Smooth muscle cell (in vitro differentiated cells): ENCODE data around the gene MPEG1. TPM values are rescaled to one million over a fixed set of nuclear protein-coding genes. Genes with fewer than 3 reads are reported as not detected.

ENCODE experiments used
- DNase-seq: peaks from one replicate; lab custom pipeline; 2025; ENCODE audit not compliant: unreplicated experiment; lab: John Stamatoyannopoulos, UW
- H2AFZ ChIP-seq: fragments of 200-600 bp; sonication (generic); 2 replicates; pipeline ENCODE4 v1.6.0; 2016; ENCODE audit warnings: antibody characterized with exemption, low read depth, mild to moderate bottlenecking
- H3F3A ChIP-seq: fragments of 200-600 bp; sonication (generic); 2 replicates; pipeline ENCODE4 v1.6.0; 2017; ENCODE audit warnings: antibody characterized with exemption, low read depth
- H3K27ac ChIP-seq: fragments of 200-600 bp; sonication (generic); 2 replicates; pipeline ENCODE4 v1.5.1; 2016; ENCODE audit warnings: low read depth, mild to moderate bottlenecking
- H3K27me3 ChIP-seq: fragments of 200-600 bp; sonication (generic); 2 replicates; pipeline ENCODE4 v1.6.1; 2016; ENCODE audit warnings: low read depth, mild to moderate bottlenecking
- H3K36me3 ChIP-seq: fragments of 200-600 bp; sonication (generic); 2 replicates; pipeline ENCODE4 v1.5.1; 2016; ENCODE audit warnings: low read depth
- H3K4me1 ChIP-seq: fragments of 200-600 bp; sonication (generic); 2 replicates; pipeline ENCODE4 v1.5.1; 2016; ENCODE audit warnings: low read depth
- H3K4me2 ChIP-seq: fragments of 200-600 bp; sonication (generic); 2 replicates; pipeline ENCODE4 v1.6.0; 2016; ENCODE audit warnings: mild to moderate bottlenecking
- H3K4me3 ChIP-seq: fragments of 200-600 bp; sonication (generic); 2 replicates; pipeline ENCODE4 v1.5.1; 2016; ENCODE audit warnings: mild to moderate bottlenecking
- H3K79me2 ChIP-seq: fragments of 200-600 bp; sonication (generic); 2 replicates; pipeline ENCODE4 v1.6.0; 2016; ENCODE audit warnings: low read depth, mild to moderate bottlenecking
- H3K9ac ChIP-seq: fragments of 200-600 bp; sonication (generic); 2 replicates; pipeline ENCODE4 v1.6.0; 2016; ENCODE audit warnings: low read depth
- H3K9me3 ChIP-seq: fragments of 200-600 bp; sonication (generic); replicated peaks from 2 replicates; pipeline ENCODE4 v1.5.1; 2016; ENCODE audit warnings: low read depth
- H4K20me1 ChIP-seq: fragments of 200-600 bp; sonication (generic); 2 replicates; pipeline ENCODE4 v1.6.0; 2016; ENCODE audit warnings: low read depth
- CTCF ChIP-seq: fragments of 200-600 bp; sonication (generic); IDR thresholded peaks from 2 replicates; pipeline ENCODE4 v1.5.1; 2017; ENCODE audit warnings: borderline replicate concordance, mild to moderate bottlenecking, antibody characterized with exemption; ENCODE audit not compliant: insufficient read depth, poor library complexity, severe bottlenecking
- WGBS: methylation state at CpG from one replicate; pipeline ENCODE4 v1.1.7; 2016; ENCODE audit warnings: low lambda C conversion rate; 5-methylcytosine and 5-hydroxymethylcytosine counted together
- polyA plus RNA-seq: library from polyadenylated mRNA; unstranded; fragments of >200 nt; fragmentation: Nextera tagmentation; extraction: Ambion mirVana; gene quantifications from 2 replicates; pipeline ENCODE4 v1.2.1, GENCODE V29; 2016
- total RNA-seq: library from RNA; depleted of rRNA; stranded (reverse); fragments of >200 nt; gene quantifications from 2 replicates; pipeline ENCODE4 v1.2.3, GENCODE V29; 2014

MPEG1 gene
- total and polyA plus RNA-seq, 2 experiments from 2014 or later = 0.07 to 0.13 TPM

GRCh38 chr11:59240322-59240721 lies 27.6 kb upstream of the MPEG1 start:
- H3K9me3 ChIP-seq = peaks cover 6% of the 10 kb centered on the region
- H3K27ac ChIP-seq = no peak overlapping the region
- no peaks in the 10 kb centered on the region for H3K79me2 ChIP-seq
- H3F3A ChIP-seq = no peaks in the 10 kb centered on the region
- no peak for DNase-seq
- H4K20me1 ChIP-seq = no peaks in the 10 kb centered on the region
- TF ChIP-seq CTCF = no peak
- no peaks in the 10 kb centered on the region for H3K36me3 ChIP-seq
- H3K4me3 ChIP-seq = no peak overlapping the region
- H3K27me3 ChIP-seq = no peaks in the 10 kb centered on the region
- no peak overlapping the region for H3K4me2 ChIP-seq
- H2AFZ ChIP-seq = no peak overlapping the region
- H3K9ac ChIP-seq = no peak overlapping the region
- no peaks in the 10 kb centered on the region for H3K4me1 ChIP-seq

- no peaks in the 10 kb centered on the region for H3K9me3 ChIP-seq
- H3F3A ChIP-seq = no peaks in the 10 kb centered on the region
- no peak overlapping the region for H2AFZ ChIP-seq
- H3K36me3 ChIP-seq = no peaks in the 10 kb centered on the region
- H3K79me2 ChIP-seq = no peaks in the 10 kb centered on the region
- H4K20me1 ChIP-seq = no peaks in the 10 kb centered on the region
- no peak overlapping the region for H3K9ac ChIP-seq
- WGBS = 79% methylated on average over 2 of the region's 2 CpGs
- H3K27ac ChIP-seq = no peak overlapping the region
- H3K27me3 ChIP-seq = no peaks in the 10 kb centered on the region
- no peak for DNase-seq
- H3K4me2 ChIP-seq = no peak overlapping the region
- no peak overlapping the region for H3K4me3 ChIP-seq
- no peak for TF ChIP-seq CTCF
- H3K4me1 ChIP-seq = no peaks in the 10 kb centered on the region
Observed at GRCh38 chr11:59226396-59226795, 13.7 kb upstream of the MPEG1 start.

GRCh38 chr11:59225017-59225416 lies 12.3 kb upstream of the MPEG1 start:
- Histone ChIP-seq H3F3A (no peaks in the 10 kb centered on the region), H3K36me3 (no peaks in the 10 kb centered on the region), H2AFZ (no peak overlapping the region), H3K27ac (no peak overlapping the region), H3K4me1 (no peaks in the 10 kb centered on the region), H4K20me1 (no peaks in the 10 kb centered on the region), H3K79me2 (no peaks in the 10 kb centered on the region), H3K27me3 (no peaks in the 10 kb centered on the region), H3K4me2 (no peak overlapping the region), H3K9ac (no peak overlapping the region), H3K4me3 (no peak overlapping the region), H3K9me3 (no peaks in the 10 kb centered on the region)
- no peak for TF ChIP-seq CTCF
- 70% methylated on average over 1 of the region's 1 CpG for WGBS
- DNase-seq = no peak

GRCh38 chr11:59224351-59224928 lies 11.7 kb upstream of the MPEG1 start:
- H3K4me2 ChIP-seq = no peak overlapping the region
- no peaks in the 10 kb centered on the region for H3K4me1 ChIP-seq
- no peaks in the 10 kb centered on the region for H3K27me3 ChIP-seq
- no peak for TF ChIP-seq CTCF
- H3K9me3 ChIP-seq = no peaks in the 10 kb centered on the region
- no peaks in the 10 kb centered on the region for H3K79me2 ChIP-seq
- no peaks in the 10 kb centered on the region for H3K36me3 ChIP-seq
- H3K9ac ChIP-seq = no peak overlapping the region
- H3F3A ChIP-seq = no peaks in the 10 kb centered on the region
- H4K20me1 ChIP-seq = no peaks in the 10 kb centered on the region
- H3K4me3 ChIP-seq = no peak overlapping the region
- 83% methylated on average over 4 of the region's 4 CpGs for WGBS
- H2AFZ ChIP-seq = no peak overlapping the region
- H3K27ac ChIP-seq = no peak overlapping the region
- DNase-seq = no peak
